Thyroid gland (tissue), 4 donors: ENCODE results near the gene NUDT10. TPM values are rescaled to one million over a fixed set of nuclear protein-coding genes. Genes with fewer than 3 reads are reported as not detected.
"Not testable (repeated sequence)": the region's sequence is repeated elsewhere in the genome, so short reads cannot be mapped to it uniquely, and the experiment has no call there.

Experiments used
- DNase-seq, 2 donors: peaks; one replicate each; pipeline ENCODE4 v3.0.0-alpha.2; 2019
- H3K27ac ChIP-seq, 3 donors: fragments of 200-600 bp; sonication (generic); 1 replicate in 2 of 3; 2 replicates in 1 of 3; pipeline ENCODE4 v1.5.1; 2016 to 2019; ENCODE audit warnings: mild to moderate bottlenecking in 1 of 3, moderate library complexity in 1 of 3
- H3K27me3 ChIP-seq: fragments of 200-600 bp; sonication (generic); one replicate; pipeline ENCODE4 v1.5.1; 2019
- H3K36me3 ChIP-seq, 2 donors: fragments of 200-600 bp; sonication (generic); one replicate each; pipeline ENCODE4 v1.5.1; 2016 to 2019
- H3K4me1 ChIP-seq, 2 donors: fragments of 200-600 bp; sonication (generic); one replicate each; pipeline ENCODE4 v1.5.1; 2017 to 2019
- H3K4me3 ChIP-seq, 3 donors: fragments of 200-600 bp; sonication (generic); replicated peaks in 1 of 3; 1 replicate in 2 of 3; 2 replicates in 1 of 3; pipeline ENCODE4 v1.5.1; 2016; ENCODE audit warnings: mild to moderate bottlenecking in 1 of 3
- H3K9me3 ChIP-seq: fragments of 200-600 bp; sonication (generic); one replicate; pipeline ENCODE4 v1.5.1; 2017
- CTCF ChIP-seq, 6 experiments: fragments of 200-600 bp in 3 of 6; fragments of 450-650 bp in 3 of 6; sonication (generic) in 3 of 6; IDR thresholded peaks; one replicate each; pipeline ENCODE4 v1.5.1; 2016 to 2019; ENCODE audit warnings: antibody characterized with exemption in 6 of 6, mild to moderate bottlenecking in 2 of 6, inconsistent platforms in 1 of 6, moderate library complexity in 1 of 6
- POLR2A ChIP-seq, 2 donors: fragments of 450-650 bp; IDR thresholded peaks; one replicate each; pipeline ENCODE4 v1.6.1; 2017; ENCODE audit warnings: antibody characterized with exemption in 2 of 2, mild to moderate bottlenecking in 2 of 2, moderate library complexity in 1 of 2
- WGBS, 2 donors: methylation state at CpG; one replicate each; pipeline ENCODE4 v1.1.5; 2017; 5-methylcytosine and 5-hydroxymethylcytosine counted together
- intact Hi-C: fragments of 100-400 bp; cut with DNase I; formaldehyde crosslinking; loops from one replicate; pipeline ENCODE4 v1.15.1; 2023
- total RNA-seq, 4 donors: library from RNA; depleted of rRNA; stranded (reverse); fragments of >200 nt; gene quantifications; one replicate each; pipeline ENCODE4 v1.2.3, GENCODE V29; 2016

Gene NUDT10
- 1 to 10 TPM in 1 of 4 donors, under 1 TPM in 3; 0.44 to 2.5 (median 0.87) TPM for total RNA-seq

- peak; percentile 52 to 63 for DNase-seq
Observed at GRCh38 chrX:51332188-51332942, at the start of gene NUDT10. Gene NUDT10, plus strand, starts transcription at chrX:51332822. Its CDS starts 144 bp downstream, at chrX:51332966.

GRCh38 chrX:51292421-51292820, 40.2 kb upstream of the NUDT10 start:
- intact Hi-C loops, result no loop called here

More at GRCh38 chrX:51332188-51332942, at the start of gene NUDT10:
- TF ChIP-seq CTCF (IDR thresholded peaks at IDR 0.05), result no peak
- TF ChIP-seq POLR2A (IDR thresholded peaks at IDR 0.05), result peak in 1 of 2 donors; percentile 41
- no peak within 1 kb of the TSS for H3K27ac ChIP-seq
- H3K4me3 ChIP-seq, result peak within 1 kb of the TSS in 1 of 3 donors; percentile 33
- H3K36me3 ChIP-seq, result no peaks in the 10 kb centered on the region
- no peaks in the 10 kb centered on the region for H3K9me3 ChIP-seq
- no peaks in the 10 kb centered on the region for H3K4me1 ChIP-seq
- WGBS, 2 donors, result 0% methylated on average over 6 of the region's 68 CpGs; no CpG with 5 or more reads in 1 of the 2 donors
- intact Hi-C loops, result loop anchor here (10.0 kb wide), 1 partner anchor 92 kb away; no protein-coding TSS in a partner anchor
- no peaks in the 10 kb centered on the region for H3K27me3 ChIP-seq

GRCh38 chrX:51296138-51296537, 36.5 kb upstream of the NUDT10 start:
- intact Hi-C loops, result no loop called here
- TF ChIP-seq CTCF (IDR thresholded peaks at IDR 0.05) (no peak), POLR2A (IDR thresholded peaks at IDR 0.05) (no peak)
- no peak overlapping the region for H3K27ac ChIP-seq
- H3K36me3 ChIP-seq, result no peaks in the 10 kb centered on the region
- H3K4me3 ChIP-seq, result no peak overlapping the region
- no peak for DNase-seq
- H3K4me1 ChIP-seq, result no peaks in the 10 kb centered on the region
- H3K27me3 ChIP-seq, result no peaks in the 10 kb centered on the region
- WGBS, 2 donors, result 87 to 94% methylated on average over 2 of the region's 2 CpGs
- no peaks in the 10 kb centered on the region for H3K9me3 ChIP-seq

More at GRCh38 chrX:51292421-51292820, 40.2 kb upstream of the NUDT10 start:
- H3K27ac ChIP-seq, result no peak overlapping the region
- 36 to 38% methylated on average over 3 of the region's 3 CpGs for WGBS, 2 donors
- no peaks in the 10 kb centered on the region for H3K27me3 ChIP-seq
- no peak for DNase-seq
- H3K4me3 ChIP-seq, result no peak overlapping the region
- TF ChIP-seq CTCF (IDR thresholded peaks at IDR 0.05) (no peak), POLR2A (IDR thresholded peaks at IDR 0.05) (no peak)
- no peaks in the 10 kb centered on the region for H3K4me1 ChIP-seq
- H3K9me3 ChIP-seq, result no peaks in the 10 kb centered on the region
- H3K36me3 ChIP-seq, result no peaks in the 10 kb centered on the region

GRCh38 chrX:51316271-51316670, 16.4 kb upstream of the NUDT10 start:
- Histone ChIP-seq H3K4me1 (no peaks in the 10 kb centered on the region), H3K36me3 (no peaks in the 10 kb centered on the region), H3K27me3 (no peaks in the 10 kb centered on the region), H3K27ac (no peak overlapping the region), H3K4me3 (no peak overlapping the region), H3K9me3 (no peaks in the 10 kb centered on the region)
- WGBS, 2 donors, result 35 to 42% methylated on average over 1 of the region's 1 CpG
- TF ChIP-seq CTCF (IDR thresholded peaks at IDR 0.05) (no peak), POLR2A (IDR thresholded peaks at IDR 0.05) (no peak)
- no peak for DNase-seq
- intact Hi-C loops, result no loop called here

- intact Hi-C loops, result loop anchor here (10.0 kb wide), 1 partner anchor 92 kb away; no protein-coding TSS in a partner anchor
- not testable (repeated sequence) for H3K27ac ChIP-seq, H3K4me1 ChIP-seq, H3K9me3 ChIP-seq, DNase-seq, H3K27me3 ChIP-seq, H3K36me3 ChIP-seq
- H3K4me3 ChIP-seq, result peak overlapping the region in 1 of 3 donors; percentile 33
- 7 to 17% methylated on average over 5 to 9 of the region's 56 CpGs for WGBS, 2 donors
Observed at GRCh38 chrX:51332943-51333785, 542 bp downstream of the NUDT10 start.
